Fibroblast of villous mesenchyme (primary cell): ENCODE data around the gene TTBK1. TPM values are rescaled to one million over a fixed set of nuclear protein-coding genes. Genes with fewer than 3 reads are reported as not detected.

ENCODE experiments used
- DNase-seq: peaks from one replicate; pipeline ENCODE4 v3.0.0-alpha.2; 2010; ENCODE audit warnings: low read depth
- H3K4me3 ChIP-seq: 2 replicates; pipeline ENCODE4 v1.5.1; 2011; ENCODE audit warnings: low read depth, mild to moderate bottlenecking, low read length
- total RNA-seq: library from RNA; depleted of rRNA; stranded (reverse); fragments of >200 nt; gene quantifications from 2 replicates; pipeline ENCODE4 v1.2.3, GENCODE V29; 2012
- TF ChIP-seq, protein P1 (sequence below): IDR thresholded peaks from 2 replicates; pipeline ENCODE4 v1.5.1; 2012; ENCODE audit warnings: low read depth, mild to moderate bottlenecking, low read length; ENCODE audit not compliant: insufficient read depth

TTBK1 gene
- total RNA-seq, 1 donor = not detected

DNA sequence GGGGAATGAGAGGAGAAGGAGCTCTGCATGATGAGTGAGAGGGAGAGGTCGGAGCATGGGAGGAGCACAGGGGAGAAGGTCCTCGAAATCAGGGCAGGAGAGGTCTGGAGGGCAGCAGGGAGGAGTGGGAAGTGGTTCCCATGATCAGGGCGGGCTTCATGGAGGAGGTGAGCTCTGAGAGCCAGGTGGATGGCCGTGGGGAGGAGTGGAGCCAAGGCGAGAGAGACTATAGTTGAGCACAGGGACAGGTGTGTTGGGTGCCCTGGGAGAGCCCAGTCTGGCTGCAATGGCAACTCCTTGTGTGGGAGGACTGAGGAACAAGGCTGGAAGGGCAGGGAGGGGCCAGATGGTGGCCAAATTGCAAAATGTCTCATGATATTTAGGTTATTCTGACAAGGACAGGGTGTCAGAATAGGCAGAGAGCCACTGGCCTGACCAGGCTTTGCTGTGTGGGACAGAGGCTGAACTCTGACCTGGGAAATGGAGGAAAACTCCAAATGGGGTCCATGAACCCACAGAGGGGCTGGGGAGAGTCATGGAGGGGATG, 21.4 kb downstream of the TTBK1 start:
- TF ChIP-seq, protein P1, sequence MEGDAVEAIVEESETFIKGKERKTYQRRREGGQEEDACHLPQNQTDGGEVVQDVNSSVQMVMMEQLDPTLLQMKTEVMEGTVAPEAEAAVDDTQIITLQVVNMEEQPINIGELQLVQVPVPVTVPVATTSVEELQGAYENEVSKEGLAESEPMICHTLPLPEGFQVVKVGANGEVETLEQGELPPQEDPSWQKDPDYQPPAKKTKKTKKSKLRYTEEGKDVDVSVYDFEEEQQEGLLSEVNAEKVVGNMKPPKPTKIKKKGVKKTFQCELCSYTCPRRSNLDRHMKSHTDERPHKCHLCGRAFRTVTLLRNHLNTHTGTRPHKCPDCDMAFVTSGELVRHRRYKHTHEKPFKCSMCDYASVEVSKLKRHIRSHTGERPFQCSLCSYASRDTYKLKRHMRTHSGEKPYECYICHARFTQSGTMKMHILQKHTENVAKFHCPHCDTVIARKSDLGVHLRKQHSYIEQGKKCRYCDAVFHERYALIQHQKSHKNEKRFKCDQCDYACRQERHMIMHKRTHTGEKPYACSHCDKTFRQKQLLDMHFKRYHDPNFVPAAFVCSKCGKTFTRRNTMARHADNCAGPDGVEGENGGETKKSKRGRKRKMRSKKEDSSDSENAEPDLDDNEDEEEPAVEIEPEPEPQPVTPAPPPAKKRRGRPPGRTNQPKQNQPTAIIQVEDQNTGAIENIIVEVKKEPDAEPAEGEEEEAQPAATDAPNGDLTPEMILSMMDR = no peak
- no peak overlapping the region for H3K4me3 ChIP-seq
- DNase-seq = no peak

DNA sequence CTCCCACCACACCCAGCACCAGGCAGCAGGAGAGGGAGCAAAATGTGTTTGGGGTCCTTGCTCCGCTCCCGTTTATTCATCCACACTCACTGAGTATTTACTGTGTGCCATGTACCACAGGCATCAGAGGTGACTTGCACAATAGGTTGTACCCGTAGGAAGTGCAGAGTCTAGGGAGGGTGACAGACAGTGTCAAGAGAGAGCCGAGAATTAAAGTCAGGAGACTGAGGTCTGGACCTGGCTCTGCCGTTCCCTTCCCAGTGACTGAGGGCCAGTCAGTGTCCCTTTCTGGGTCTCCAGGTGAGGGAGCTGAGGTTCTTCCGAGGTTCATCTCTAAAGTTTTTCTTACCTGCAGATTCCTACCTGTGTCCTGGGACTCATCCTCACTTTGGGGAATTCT, 22.3 kb downstream of the TTBK1 start:
- no peak overlapping the region for H3K4me3 ChIP-seq
- TF ChIP-seq, protein P1 = no peak
- DNase-seq = no peak

DNA sequence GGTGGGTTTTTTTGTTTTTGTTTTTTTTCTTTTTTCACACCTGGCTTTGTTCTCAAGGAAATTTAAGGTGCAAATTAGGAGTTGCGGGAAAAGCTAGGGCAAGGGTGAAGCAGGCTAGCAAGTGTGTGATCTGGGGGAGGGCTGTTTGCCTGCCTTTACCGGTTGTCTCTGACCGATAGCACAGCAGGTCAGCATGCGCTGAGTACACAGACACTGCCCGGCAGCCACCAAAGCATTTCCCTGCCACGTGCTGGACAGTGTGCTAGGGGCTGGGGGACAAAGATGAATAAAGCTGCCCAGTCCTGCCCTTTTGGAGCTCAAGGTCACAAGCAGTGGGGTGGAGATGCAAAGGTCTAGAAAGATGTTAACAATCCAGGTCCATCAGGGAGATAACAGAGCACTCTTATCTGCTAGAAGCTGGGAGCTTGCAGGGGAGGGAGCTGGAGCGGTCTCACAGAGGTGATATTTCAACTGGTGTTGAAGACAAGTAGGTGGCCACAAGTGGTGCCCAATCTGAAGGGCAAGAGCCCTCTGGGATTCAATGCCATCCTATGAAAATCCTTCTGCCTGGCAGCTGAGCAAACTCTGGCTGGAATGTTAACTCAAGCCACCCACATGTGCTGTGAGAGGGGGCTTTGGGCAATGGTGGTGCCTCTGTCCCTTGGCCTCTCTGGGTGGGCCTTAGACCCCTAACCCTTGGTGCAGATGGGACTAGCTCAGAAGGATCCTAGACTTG, 24.5 kb downstream of the TTBK1 start:
- TF ChIP-seq, protein P1 = no peak
- H3K4me3 ChIP-seq = no peak overlapping the region
- DNase-seq = no peak

DNA sequence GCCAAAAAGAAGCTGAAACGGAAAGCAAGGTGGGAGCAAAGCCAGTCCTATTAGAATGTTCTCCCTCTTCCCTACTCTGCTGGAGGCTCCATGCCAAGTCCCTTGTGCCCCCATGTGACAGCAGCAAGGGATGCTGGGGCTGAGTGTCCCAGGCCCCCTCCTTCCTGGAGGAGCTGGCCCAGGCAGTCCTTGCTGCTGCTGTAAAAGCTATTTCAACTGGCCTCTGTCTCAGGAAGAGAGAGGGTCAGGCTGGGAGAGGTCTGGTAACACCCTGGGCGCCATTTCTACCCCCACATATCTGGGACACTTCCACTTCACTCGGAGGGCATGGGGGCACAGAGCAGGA, 25.0 kb downstream of the TTBK1 start:
- TF ChIP-seq, protein P1 = no peak
- no peak overlapping the region for H3K4me3 ChIP-seq
- DNase-seq = no peak

DNA sequence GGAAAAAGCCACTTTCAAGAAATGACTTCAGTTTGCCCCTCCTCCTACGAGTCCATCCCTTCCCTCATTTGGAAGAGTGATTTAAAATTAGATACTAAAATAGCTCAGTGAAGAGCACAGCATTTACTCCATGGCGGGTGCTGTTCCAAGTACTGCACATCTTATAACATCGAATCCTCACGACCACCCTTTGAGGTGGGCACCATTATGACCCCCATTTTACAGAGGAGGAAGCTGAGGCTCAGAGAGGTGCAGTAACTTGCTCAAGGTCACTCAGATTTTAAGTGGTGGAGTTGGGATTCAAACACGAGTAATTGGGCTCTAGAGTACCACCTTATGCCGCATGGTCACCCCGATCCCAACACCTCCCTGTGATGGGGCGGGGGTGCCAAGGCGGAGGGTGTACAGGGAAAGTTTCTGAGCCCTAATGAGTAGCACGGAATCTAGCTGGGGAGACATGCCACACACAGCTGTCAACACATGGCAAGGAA, 25.5 kb downstream of the TTBK1 start:
- TF ChIP-seq, protein P1 = no peak
- no peak for DNase-seq
- H3K4me3 ChIP-seq = no peak overlapping the region

DNA sequence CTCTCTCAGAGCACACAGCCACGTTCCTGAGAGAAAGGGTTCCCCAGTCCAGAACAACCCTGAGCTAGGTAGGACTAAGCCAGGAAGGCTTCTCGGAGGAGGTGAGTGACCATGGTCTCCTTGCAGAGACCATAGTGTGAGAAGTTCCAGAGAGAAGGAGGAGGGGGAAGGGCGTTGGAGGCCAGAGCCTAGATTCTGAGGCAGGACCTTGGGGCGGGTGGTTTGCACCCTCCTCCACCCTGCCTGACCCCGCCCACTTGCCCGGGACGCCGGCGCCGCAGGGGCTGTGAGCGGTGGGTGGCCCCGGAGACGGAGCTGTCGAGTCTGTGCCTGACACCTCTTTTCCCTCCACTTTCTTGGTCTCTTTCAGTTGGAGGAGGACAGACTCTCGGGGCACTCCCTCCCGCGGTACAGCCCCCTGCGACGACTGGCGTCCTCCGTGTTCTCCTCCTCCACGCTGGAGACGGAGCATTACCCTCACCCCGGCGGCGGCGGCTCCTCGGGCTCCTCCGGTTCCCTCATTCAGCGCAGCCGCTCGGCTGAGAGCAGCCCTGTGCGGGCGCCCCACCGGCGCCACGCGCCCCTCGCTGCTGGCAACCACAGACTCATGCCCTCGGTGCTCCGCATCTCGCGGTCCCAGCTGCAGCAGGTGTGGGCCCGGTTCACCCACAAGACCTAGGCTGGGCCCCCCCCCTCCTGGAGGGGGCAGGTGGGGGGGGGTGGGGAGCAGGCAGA, 26.2 kb downstream of the TTBK1 start:
- H3K4me3 ChIP-seq = peak overlapping the region; percentile 44
- TF ChIP-seq, protein P1 = no peak
- no peak for DNase-seq
